Sigmoid colon (tissue), 7 donors: ENCODE data around the gene HTT-AS. TPM values are rescaled to one million over a fixed set of nuclear protein-coding genes. Genes with fewer than 3 reads are reported as not detected.

Experiments
- DNase-seq: peaks from one replicate; pipeline ENCODE4 v3.0.0-alpha.2; 2019
- H3K27ac ChIP-seq, 4 donors: fragments of 200-600 bp; sonication (generic); one replicate each; pipeline ENCODE4 v1.5.1; 2016 to 2019; ENCODE audit warnings: mild to moderate bottlenecking in 1 of 4
- H3K27me3 ChIP-seq, 3 donors: fragments of 200-600 bp; sonication (generic); one replicate each; pipeline ENCODE4 v1.5.1; 2019; ENCODE audit warnings: mild to moderate bottlenecking in 1 of 3
- H3K36me3 ChIP-seq, 4 donors: fragments of 200-600 bp; sonication (generic); one replicate each; pipeline ENCODE4 v1.5.1; 2016 to 2019
- H3K4me1 ChIP-seq, 4 donors: fragments of 200-600 bp; sonication (generic); one replicate each; pipeline ENCODE4 v1.5.1; 2017 to 2019
- H3K4me3 ChIP-seq, 4 donors: fragments of 200-600 bp; sonication (generic); one replicate each; pipeline ENCODE4 v1.5.1; 2017 to 2019; ENCODE audit warnings: mild to moderate bottlenecking in 2 of 4, moderate library complexity in 1 of 4
- H3K9me3 ChIP-seq, 4 donors: fragments of 200-600 bp in 3 of 4; sonication (generic) in 3 of 4; one replicate each; pipeline versions ENCODE4 v1.5.1 to v1.6.1; 2013 to 2019
- EP300 ChIP-seq, 4 donors: sonication (generic); formaldehyde crosslinking; IDR thresholded peaks; one replicate each; pipeline ENCODE4 v1.6.1; 2017; ENCODE audit warnings: antibody characterized with exemption in 4 of 4
- POLR2A ChIP-seq, 2 donors: fragments of 450-650 bp; IDR thresholded peaks; one replicate each; pipeline ENCODE4 v1.6.1; 2016; ENCODE audit warnings: antibody characterized with exemption in 2 of 2, mild to moderate bottlenecking in 2 of 2, moderate library complexity in 2 of 2
- POLR2AphosphoS5 ChIP-seq, 4 donors: sonication (generic); formaldehyde crosslinking; IDR thresholded peaks; one replicate each; pipeline ENCODE4 v1.6.1; 2017; ENCODE audit warnings: antibody characterized with exemption in 4 of 4
- WGBS, 2 donors: extraction: QIAGEN DNeasy Blood & Tissue Kit; methylation state at CpG; one replicate each; pipeline ENCODE4 v1.1.7; 2013; 5-methylcytosine and 5-hydroxymethylcytosine counted together
- intact Hi-C: fragments of 100-400 bp; cut with DNase I; formaldehyde crosslinking; loops from one replicate; pipeline ENCODE4 v1.15.1; 2023
- polyA plus RNA-seq, 3 donors: library from polyadenylated mRNA; stranded (reverse); fragments of 200-250 nt; gene quantifications; one replicate each; pipeline ENCODE4 v1.2.3, GENCODE V29; 2013
- total RNA-seq, 4 donors: library from RNA; depleted of rRNA; stranded (reverse); fragments of >200 nt; gene quantifications; one replicate each; pipeline ENCODE4 v1.1.0, GENCODE V29; 2016
- TF ChIP-seq, protein P1 (sequence below), 4 experiments: fragments of 450-650 bp in 3 of 4; fragments of 200-600 bp in 1 of 4; IDR thresholded peaks; one replicate each; pipeline ENCODE4 v1.5.1; 2016 to 2019; ENCODE audit warnings: antibody characterized with exemption in 4 of 4, mild to moderate bottlenecking in 3 of 4, moderate library complexity in 2 of 4
- donor health status: healthy with polysubstance abuse.
- donor health status: Bipolar disorder and iron deficiency.
- donor health status: healthy.

Gene HTT-AS
- total and polyA plus RNA-seq, 7 donors: not detected

DNA sequence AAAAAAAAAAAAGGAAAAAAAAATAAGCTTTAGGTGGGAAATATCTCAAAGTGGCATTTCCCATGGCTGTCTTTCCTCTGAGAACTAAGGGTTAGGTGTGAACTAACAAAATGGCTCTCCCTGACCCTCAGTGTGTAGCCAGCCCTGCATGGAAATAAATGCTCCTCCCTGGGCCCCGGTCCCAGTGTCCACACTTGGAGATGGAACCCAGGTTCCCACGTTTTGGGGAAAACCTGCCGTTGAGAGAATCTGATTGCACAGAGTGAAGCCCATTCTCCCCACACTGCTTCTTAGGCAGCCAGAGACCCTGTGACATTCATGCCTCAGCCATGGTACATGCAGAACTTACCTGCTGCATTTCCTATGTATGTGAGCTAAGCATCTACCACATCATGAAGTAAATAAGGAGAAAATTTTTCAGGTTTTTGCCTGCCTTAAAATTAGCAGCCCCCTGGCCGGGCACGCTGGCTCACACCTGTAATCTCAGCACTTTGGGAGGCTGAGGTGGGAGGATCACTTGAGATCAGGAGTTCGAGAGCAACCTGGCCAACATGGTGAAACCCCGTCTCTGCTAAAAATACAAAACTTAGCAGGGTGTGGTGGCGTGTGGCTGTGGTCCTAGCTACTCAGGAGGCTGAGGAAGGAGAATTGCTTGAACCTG lies 34.5 kb downstream of the HTT-AS start:
- DNase-seq: no peak
- Histone ChIP-seq H3K4me3 (no peak overlapping the region), H3K4me1 (peaks cover 0 to 24% (median 15%) of the 10 kb centered on the region in 4 donors), H3K36me3 (no peaks in the 10 kb centered on the region), H3K27me3 (peaks cover 0 to 11% (median 0%) of the 10 kb centered on the region in 3 donors), H3K27ac (no peak overlapping the region), H3K9me3 (no peaks in the 10 kb centered on the region)
- TF ChIP-seq POLR2A (IDR thresholded peaks at IDR 0.05) (no peak), EP300 (IDR thresholded peaks at IDR 0.05) (no peak), POLR2AphosphoS5 (IDR thresholded peaks at IDR 0.05) (no peak)
- TF ChIP-seq, protein P1, sequence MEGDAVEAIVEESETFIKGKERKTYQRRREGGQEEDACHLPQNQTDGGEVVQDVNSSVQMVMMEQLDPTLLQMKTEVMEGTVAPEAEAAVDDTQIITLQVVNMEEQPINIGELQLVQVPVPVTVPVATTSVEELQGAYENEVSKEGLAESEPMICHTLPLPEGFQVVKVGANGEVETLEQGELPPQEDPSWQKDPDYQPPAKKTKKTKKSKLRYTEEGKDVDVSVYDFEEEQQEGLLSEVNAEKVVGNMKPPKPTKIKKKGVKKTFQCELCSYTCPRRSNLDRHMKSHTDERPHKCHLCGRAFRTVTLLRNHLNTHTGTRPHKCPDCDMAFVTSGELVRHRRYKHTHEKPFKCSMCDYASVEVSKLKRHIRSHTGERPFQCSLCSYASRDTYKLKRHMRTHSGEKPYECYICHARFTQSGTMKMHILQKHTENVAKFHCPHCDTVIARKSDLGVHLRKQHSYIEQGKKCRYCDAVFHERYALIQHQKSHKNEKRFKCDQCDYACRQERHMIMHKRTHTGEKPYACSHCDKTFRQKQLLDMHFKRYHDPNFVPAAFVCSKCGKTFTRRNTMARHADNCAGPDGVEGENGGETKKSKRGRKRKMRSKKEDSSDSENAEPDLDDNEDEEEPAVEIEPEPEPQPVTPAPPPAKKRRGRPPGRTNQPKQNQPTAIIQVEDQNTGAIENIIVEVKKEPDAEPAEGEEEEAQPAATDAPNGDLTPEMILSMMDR (IDR thresholded peaks at IDR 0.05): no peak
- intact Hi-C loops: no loop called here
- WGBS, 2 donors: 87% methylated on average over 8 of the region's 8 CpGs

DNA sequence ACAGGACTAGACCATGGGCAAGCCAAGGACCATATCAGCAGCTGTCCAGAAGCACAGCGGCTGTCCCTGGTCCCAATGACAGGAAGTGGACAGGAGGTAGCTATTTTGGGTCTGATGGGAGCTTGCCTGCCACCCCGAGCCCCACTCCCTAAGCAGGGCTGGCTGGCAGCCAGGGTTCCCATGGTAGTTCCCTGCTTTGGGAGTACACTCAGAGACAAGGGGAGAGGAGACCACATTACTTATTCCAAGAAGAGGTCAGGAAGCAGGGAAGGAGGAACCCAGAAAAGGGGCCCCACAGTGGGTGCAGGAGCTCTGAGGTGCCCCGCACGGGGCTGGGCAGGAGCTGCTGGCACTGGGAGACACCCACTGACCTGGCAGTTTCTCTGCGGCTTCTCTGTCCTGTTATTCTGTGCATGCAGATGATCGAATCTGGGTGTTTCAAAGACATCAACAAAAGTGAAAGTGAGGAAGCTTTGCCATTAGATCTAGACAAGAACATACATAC lies 36.3 kb downstream of the HTT-AS start:
- no peak overlapping the region for H3K27ac ChIP-seq
- no peak for DNase-seq
- 33 to 54% methylated on average over 6 of the region's 6 CpGs for WGBS, 2 donors

DNA sequence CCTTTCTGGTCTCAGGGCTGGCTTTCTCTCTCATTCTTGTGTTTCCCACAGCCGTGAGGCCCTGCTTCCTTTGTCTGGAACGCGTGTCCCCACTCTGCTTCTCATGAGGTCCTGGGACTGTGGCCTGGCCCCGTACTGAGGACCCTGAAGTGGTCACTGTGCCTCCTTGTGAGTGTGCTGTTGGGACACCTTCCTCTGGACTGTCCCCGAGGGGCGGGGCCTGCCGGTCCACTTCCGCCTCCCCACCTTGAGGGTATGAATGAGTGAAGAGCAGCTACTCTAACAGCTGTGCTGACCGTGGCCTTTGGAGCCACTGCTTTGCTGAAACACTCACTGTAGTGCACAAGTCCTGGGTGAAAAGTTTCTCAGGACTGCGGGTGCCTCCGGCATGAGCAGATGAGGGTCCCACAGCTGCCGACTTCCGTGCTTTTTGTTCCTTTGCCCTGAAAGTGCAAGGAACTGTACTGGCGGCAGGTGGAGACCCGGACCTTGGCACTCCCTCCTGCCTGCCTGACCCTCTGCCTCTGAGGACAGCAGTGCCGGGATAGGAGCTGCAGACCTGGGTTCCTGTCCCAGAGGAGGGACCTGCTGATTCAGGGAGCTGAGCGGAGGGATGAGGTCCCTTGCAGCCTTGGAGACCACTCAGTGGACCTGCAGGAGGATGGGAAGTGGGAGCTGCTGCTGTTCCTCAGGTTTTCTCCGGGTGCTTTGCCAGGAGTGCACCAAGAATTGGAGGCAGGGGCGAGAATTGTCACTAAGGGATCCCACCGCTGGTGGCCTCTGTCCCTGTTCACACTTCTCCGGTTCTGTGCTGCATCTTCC lies 38.0 kb downstream of the HTT-AS start:
- 87 to 92% methylated on average over 21 of the region's 21 CpGs for WGBS, 2 donors
- intact Hi-C loops: loop anchor here (2.0 kb wide), 1 partner anchor 272 kb away; no protein-coding TSS in a partner anchor
- TF ChIP-seq, protein P1 (IDR thresholded peaks at IDR 0.05): no peak
- TF ChIP-seq POLR2AphosphoS5 (IDR thresholded peaks at IDR 0.05) (no peak), EP300 (IDR thresholded peaks at IDR 0.05) (no peak), POLR2A (IDR thresholded peaks at IDR 0.05) (no peak)
- DNase-seq: no peak
- no peak overlapping the region for H3K4me3 ChIP-seq
- no peaks in the 10 kb centered on the region for H3K36me3 ChIP-seq
- peaks cover 0 to 20% (median 11%) of the 10 kb centered on the region in 4 donors for H3K4me1 ChIP-seq
- no peaks in the 10 kb centered on the region for H3K9me3 ChIP-seq
- H3K27me3 ChIP-seq: peaks cover 0 to 2% (median 0%) of the 10 kb centered on the region in 3 donors
- no peak overlapping the region for H3K27ac ChIP-seq

More for the DNA sequence above, 36.3 kb downstream of the HTT-AS start:
- Histone ChIP-seq H3K9me3 (no peaks in the 10 kb centered on the region), H3K36me3 (no peaks in the 10 kb centered on the region), H3K4me1 (peaks cover 0 to 24% (median 15%) of the 10 kb centered on the region in 4 donors), H3K4me3 (peak overlapping the region in 3 of 4 donors; percentile 19 to 35 (median 28)), H3K27me3 (peaks cover 0 to 11% (median 0%) of the 10 kb centered on the region in 3 donors)
- TF ChIP-seq, protein P1 (IDR thresholded peaks at IDR 0.05): no peak
- TF ChIP-seq POLR2AphosphoS5 (IDR thresholded peaks at IDR 0.05): no peak
- TF ChIP-seq POLR2A (IDR thresholded peaks at IDR 0.05): no peak
- no peak for TF ChIP-seq EP300 (IDR thresholded peaks at IDR 0.05)
- intact Hi-C loops: loop anchor here (2.0 kb wide), 1 partner anchor 273 kb away; no protein-coding TSS in a partner anchor

DNA sequence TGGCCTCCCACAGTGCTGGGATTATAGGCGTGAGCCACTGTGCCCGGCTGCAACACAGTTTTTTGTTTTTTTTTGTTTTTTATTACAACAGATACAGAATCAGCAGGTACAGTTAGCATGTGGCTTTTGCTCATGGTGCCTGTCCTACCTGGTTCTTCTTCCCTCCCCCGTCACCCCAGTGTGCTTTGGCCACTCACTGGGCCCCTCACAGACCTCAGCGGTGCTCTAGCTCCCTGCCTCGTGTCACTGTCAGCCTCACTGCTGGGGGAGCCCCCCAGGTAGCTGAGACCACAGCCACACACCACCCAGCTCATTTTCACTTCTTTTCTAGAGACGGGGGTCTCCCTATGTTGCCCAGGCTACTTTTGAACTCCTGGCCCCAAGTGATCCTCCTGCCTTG lies 38.7 kb downstream of the HTT-AS start:
- Histone ChIP-seq H3K9me3 (no peaks in the 10 kb centered on the region), H3K27me3 (no peaks in the 10 kb centered on the region), H3K4me1 (peaks cover 0 to 15% (median 9%) of the 10 kb centered on the region in 4 donors), H3K27ac (no peak overlapping the region), H3K36me3 (no peaks in the 10 kb centered on the region), H3K4me3 (no peak overlapping the region)
- no peak for DNase-seq
- no peak for TF ChIP-seq POLR2A (IDR thresholded peaks at IDR 0.05)
- TF ChIP-seq, protein P1 (IDR thresholded peaks at IDR 0.05): no peak
- no peak for TF ChIP-seq POLR2AphosphoS5 (IDR thresholded peaks at IDR 0.05)
- no peak for TF ChIP-seq EP300 (IDR thresholded peaks at IDR 0.05)
- intact Hi-C loops: loop anchor here (2.0 kb wide), 1 partner anchor 271 kb away; no protein-coding TSS in a partner anchor
- 82 to 90% methylated on average over 6 of the region's 6 CpGs for WGBS, 2 donors
